SU-DHL-6 (cell line): ENCODE data around the gene LTBP4.
"Not testable (repeated sequence)": the region's sequence is repeated elsewhere in the genome, so short reads cannot be mapped to it uniquely, and the experiment has no call there.

Experiments used
- H2AFZ ChIP-seq: fragments of 200-600 bp; sonication (generic); 2 replicates; pipeline ENCODE4 v1.6.1; 2014; ENCODE audit warnings: low read depth, mild to moderate bottlenecking, moderate library complexity, mixed read lengths, antibody characterized with exemption, low read length; ENCODE audit not compliant: severe bottlenecking
- H3F3A ChIP-seq: fragments of 200-600 bp; shearing (Covaris generic); 2 replicates; pipeline ENCODE4 v1.6.0; 2016; ENCODE audit warnings: antibody characterized with exemption, mild to moderate bottlenecking; ENCODE audit not compliant: insufficient read depth
- H3K27ac ChIP-seq: fragments of 200-600 bp; sonication (generic); 2 replicates; pipeline ENCODE4 v1.5.1; 2016; ENCODE audit warnings: low read depth, mild to moderate bottlenecking, low read length, moderate library complexity, mixed read lengths
- H3K27me3 ChIP-seq: fragments of 200-600 bp; sonication (generic), shearing (Covaris generic); 2 replicates; pipeline ENCODE4 v1.6.0; 2014; ENCODE audit warnings: mild to moderate bottlenecking, low read length
- H3K36me3 ChIP-seq: fragments of 200-600 bp; sonication (generic); 2 replicates; pipeline ENCODE4 v1.6.1; 2014; ENCODE audit warnings: mild to moderate bottlenecking, low read length, mixed read lengths
- H3K4me2 ChIP-seq: fragments of 300-600, 200-600 bp; shearing (Covaris generic), sonication (generic); 2 replicates; pipeline ENCODE4 v1.6.0; 2014; ENCODE audit warnings: low read length, low read depth, mild to moderate bottlenecking; ENCODE audit not compliant: poor library complexity, severe bottlenecking
- H3K4me3 ChIP-seq: fragments of 200-600 bp; sonication (generic); 2 replicates; pipeline ENCODE4 v1.5.1; 2014; ENCODE audit warnings: antibody characterized with exemption, low read length, mild to moderate bottlenecking, mixed read lengths; ENCODE audit not compliant: insufficient read depth, poor library complexity, severe bottlenecking
- H3K79me2 ChIP-seq: fragments of 200-600 bp; sonication (generic); 2 replicates; pipeline ENCODE4 v1.6.1; 2014; ENCODE audit warnings: mild to moderate bottlenecking, low read length, moderate library complexity; ENCODE audit not compliant: insufficient read depth
- H3K9ac ChIP-seq: fragments of 200-600 bp; sonication (generic); 2 replicates; pipeline ENCODE4 v1.7.0; 2014; ENCODE audit warnings: mild to moderate bottlenecking, low read length
- H3K9me2 ChIP-seq: fragments of 200-600 bp; sonication (generic); replicated peaks from 2 replicates; pipeline ENCODE4 v1.6.1; 2014; ENCODE audit warnings: low read length; ENCODE audit not compliant: insufficient read depth
- H3K9me3 ChIP-seq: fragments of 200-600 bp; sonication (generic); 2 replicates; pipeline ENCODE4 v1.6.1; 2014; ENCODE audit warnings: low read length, mixed read lengths; ENCODE audit not compliant: insufficient read depth
- H4K20me1 ChIP-seq: fragments of 200-600 bp; sonication (generic); 2 replicates; pipeline ENCODE4 v1.6.1; 2014; ENCODE audit warnings: low read depth, mild to moderate bottlenecking, antibody characterized with exemption, low read length, moderate library complexity, mixed read lengths
- CTCF ChIP-seq: fragments of 200-600 bp; sonication (generic); IDR thresholded peaks from one replicate; pipeline ENCODE4 v1.5.1; 2017; ENCODE audit warnings: antibody characterized with exemption, mild to moderate bottlenecking, low read length, moderate library complexity; ENCODE audit not compliant: insufficient read depth, poor library complexity, severe bottlenecking
- EZH2phosphoT487 ChIP-seq: fragments of 200-600 bp; sonication (generic), shearing (Covaris generic); conservative IDR thresholded peaks from 2 replicates; pipeline ENCODE4 v1.6.1; 2018; ENCODE audit warnings: mild to moderate bottlenecking, antibody characterized with exemption, low read length, moderate library complexity, mixed read lengths

The LTBP4 gene

DNA sequence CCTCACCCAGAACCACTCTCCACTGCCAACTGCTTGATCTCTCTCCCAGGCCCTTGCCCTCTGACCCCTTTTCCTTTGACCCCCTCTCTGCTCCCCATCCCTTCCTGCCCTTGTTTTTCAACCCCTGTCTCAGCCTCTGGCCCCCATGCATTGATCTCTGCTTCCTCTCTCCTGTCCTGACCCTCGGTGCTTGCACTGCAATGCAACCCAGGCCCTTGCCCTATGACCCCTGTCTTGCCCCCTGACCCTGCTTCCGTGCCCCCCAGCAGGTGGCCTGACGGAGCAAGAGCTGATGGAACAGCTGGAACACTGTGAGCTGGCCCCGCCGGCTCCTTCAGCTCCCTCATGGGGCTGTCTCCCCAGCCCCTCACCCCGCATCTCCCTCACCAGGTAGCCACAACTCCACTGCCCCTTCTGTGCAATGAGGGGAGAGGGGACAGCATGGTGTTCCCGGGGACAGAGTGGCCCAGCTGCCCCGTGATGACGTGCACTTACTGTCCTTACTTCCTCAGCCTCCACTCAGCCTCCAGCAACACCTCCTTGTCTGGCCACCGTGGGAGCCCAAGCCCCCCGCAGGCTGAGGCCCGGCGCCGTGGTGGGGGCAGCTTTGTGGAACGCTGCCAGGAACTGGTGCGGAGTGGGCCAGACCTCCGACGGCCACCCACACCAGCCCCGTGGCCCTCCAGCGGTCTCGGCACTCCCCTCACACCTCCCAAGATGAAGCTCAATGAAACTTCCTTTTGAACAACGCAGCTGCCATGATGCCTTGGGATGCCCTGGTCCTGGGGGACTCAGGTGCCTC, 10.5 kb upstream of the LTBP4 start:
- H2AFZ ChIP-seq = no peak overlapping the region
- TF ChIP-seq EZH2phosphoT487 (no peak), CTCF (no peak)
- no peak overlapping the region for H3K4me2 ChIP-seq
- no peaks in the 10 kb centered on the region for H3K36me3 ChIP-seq
- H3K9me2 ChIP-seq = no peaks in the 10 kb centered on the region
- H3F3A ChIP-seq = no peaks in the 10 kb centered on the region
- no peaks in the 10 kb centered on the region for H3K9me3 ChIP-seq
- no peaks in the 10 kb centered on the region for H4K20me1 ChIP-seq
- no peak overlapping the region for H3K27ac ChIP-seq
- no peaks in the 10 kb centered on the region for H3K27me3 ChIP-seq
- no peak overlapping the region for H3K9ac ChIP-seq
- H3K4me3 ChIP-seq = no peak overlapping the region
- no peaks in the 10 kb centered on the region for H3K79me2 ChIP-seq

- H3K36me3 ChIP-seq, H3K4me2 ChIP-seq: not testable (repeated sequence)
These were observed 9.4 kb upstream of the LTBP4 start for GRCh38 chr19:40591724-40592123.

DNA sequence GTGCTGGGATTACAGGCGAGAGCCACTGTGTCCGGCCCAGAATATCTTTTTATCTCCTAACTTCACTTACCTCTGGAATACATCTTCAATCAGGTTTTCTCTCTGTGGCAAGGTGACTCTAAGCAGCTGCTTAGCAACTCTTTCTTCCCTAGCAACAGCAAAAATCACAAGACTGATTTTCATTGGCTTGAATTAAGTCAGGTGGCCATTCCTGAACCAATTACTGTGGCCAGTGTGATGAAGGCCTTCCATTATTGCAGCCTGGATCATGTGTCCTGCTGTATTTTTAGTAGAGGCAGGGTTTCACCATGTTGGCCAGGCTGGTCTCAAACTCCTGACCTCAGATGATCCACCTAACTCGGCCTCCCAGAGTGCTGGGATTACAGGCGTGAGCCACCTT, 9.0 kb upstream of the LTBP4 start:
- no peak overlapping the region for H3K4me2 ChIP-seq

More at GRCh38 chr19:40591724-40592123, 9.4 kb upstream of the LTBP4 start:
- H3F3A ChIP-seq, H3K9ac ChIP-seq, H2AFZ ChIP-seq, H3K79me2 ChIP-seq, H3K27ac ChIP-seq, H3K4me3 ChIP-seq, H3K27me3 ChIP-seq, H4K20me1 ChIP-seq, H3K9me3 ChIP-seq, H3K9me2 ChIP-seq: not testable (repeated sequence)

More for the DNA sequence above, 9.0 kb upstream of the LTBP4 start:
- Histone ChIP-seq H3K36me3 (no peaks in the 10 kb centered on the region), H2AFZ (no peak overlapping the region), H4K20me1 (no peaks in the 10 kb centered on the region), H3K9me2 (no peaks in the 10 kb centered on the region), H3K27ac (no peak overlapping the region), H3K27me3 (no peaks in the 10 kb centered on the region), H3K79me2 (no peaks in the 10 kb centered on the region), H3K9ac (no peak overlapping the region), H3F3A (no peaks in the 10 kb centered on the region), H3K4me3 (no peak overlapping the region), H3K9me3 (no peaks in the 10 kb centered on the region)
- TF ChIP-seq CTCF = no peak
- TF ChIP-seq EZH2phosphoT487 = no peak
